Fibroblast of lung (primary cell): ENCODE measurements around the gene LATS2. TPM values are rescaled to one million over a fixed set of nuclear protein-coding genes. Genes with fewer than 3 reads are reported as not detected.

Experiments used
- DNase-seq, 2 donors: peaks; one replicate each; pipeline versions ENCODE4 v3.0.0 to v3.0.0-alpha.2; 2010; ENCODE audit warnings: low read depth in 2 of 2
- H2AFZ ChIP-seq: 2 replicates; pipeline ENCODE4 v1.5.1; 2012; ENCODE audit warnings: low read length, control low read depth, inconsistent platforms
- H3K27ac ChIP-seq: 2 replicates; pipeline ENCODE4 v1.5.1; 2011; ENCODE audit warnings: low read length, control low read depth; ENCODE audit not compliant: insufficient read depth
- H3K27me3 ChIP-seq: 2 replicates; pipeline ENCODE4 v1.5.1; 2011; ENCODE audit warnings: mild to moderate bottlenecking, low read length; ENCODE audit not compliant: control insufficient read depth, insufficient read depth
- H3K36me3 ChIP-seq: 2 replicates; pipeline ENCODE4 v1.5.1; 2011; ENCODE audit warnings: low read length; ENCODE audit not compliant: control insufficient read depth, insufficient read depth
- H3K4me1 ChIP-seq: 2 replicates; pipeline ENCODE4 v1.5.1; 2011; ENCODE audit warnings: low read length; ENCODE audit not compliant: control insufficient read depth, insufficient read depth; ENCODE audit errors: extremely low read depth
- H3K4me2 ChIP-seq: 2 replicates; pipeline ENCODE4 v1.5.1; 2011; ENCODE audit warnings: low read length, control low read depth; ENCODE audit not compliant: insufficient read depth; ENCODE audit errors: extremely low read depth
- H3K4me3 ChIP-seq, 4 experiments: fragments of 200-600 bp in 1 of 4; sonication (generic) in 1 of 4; replicated peaks in 1 of 4; 2 replicates each; pipeline ENCODE4 v1.5.1; 2011 to 2016; ENCODE audit warnings: low read length in 4 of 4, low read depth in 3 of 4, mild to moderate bottlenecking in 3 of 4, control low read depth in 2 of 4, inconsistent platforms in 1 of 4, mixed read lengths in 1 of 4; ENCODE audit not compliant: insufficient read depth in 1 of 4; ENCODE audit errors: control extremely low read depth in 1 of 4
- H3K79me2 ChIP-seq: 2 replicates; pipeline ENCODE4 v1.5.1; 2012; ENCODE audit warnings: mild to moderate bottlenecking, low read length, inconsistent platforms; ENCODE audit not compliant: control insufficient read depth, insufficient read depth
- H3K9ac ChIP-seq: 2 replicates; pipeline ENCODE4 v1.5.1; 2011; ENCODE audit warnings: mild to moderate bottlenecking, low read length, control low read depth; ENCODE audit not compliant: insufficient read depth
- H3K9me3 ChIP-seq: 2 replicates; pipeline ENCODE4 v1.5.1; 2012; ENCODE audit warnings: low read depth, low read length; ENCODE audit not compliant: control insufficient read depth, insufficient read depth
- H4K20me1 ChIP-seq: 2 replicates; pipeline ENCODE4 v1.5.1; 2011; ENCODE audit warnings: low read length; ENCODE audit not compliant: control insufficient read depth, insufficient read depth; ENCODE audit errors: extremely low read depth
- CTCF ChIP-seq, 2 donors: IDR thresholded peaks in 1 of 2; conservative IDR thresholded peaks in 1 of 2; 1 replicate in 1 of 2; 2 replicates in 1 of 2; pipeline ENCODE4 v1.5.1; 2011 to 2012; ENCODE audit warnings: low read length in 2 of 2, control low read depth in 1 of 2, inconsistent platforms in 1 of 2, low read depth in 1 of 2, mild to moderate bottlenecking in 1 of 2
- EZH2 ChIP-seq: IDR thresholded peaks from 2 replicates; pipeline ENCODE4 v1.5.1; 2012; ENCODE audit warnings: low read length, control low read depth, mild to moderate bottlenecking; ENCODE audit errors: missing control alignments
- polyA plus RNA-seq, 2 donors: library from polyadenylated mRNA; depleted of rRNA in 1 of 2; stranded (reverse) in 1 of 2; unstranded in 1 of 2; fragments of >200 nt; gene quantifications; 2 replicates each; pipeline ENCODE4 v1.2.1, GENCODE V29; 2011 to 2012; ENCODE audit warnings: missing spikeins in 1 of 2
- total RNA-seq: library from RNA; depleted of rRNA; stranded (reverse); fragments of >200 nt; gene quantifications from 2 replicates; pipeline ENCODE4 v1.2.1, GENCODE V29; 2014

LATS2 gene
- total and polyA plus RNA-seq, 2 donors (not counting 1 experiment from before 2014, with no cell fraction given), result 16.2 to 32.0 TPM

- TF ChIP-seq EZH2 (no peak), CTCF (conservative IDR thresholded peaks at IDR 0.05 in 1 of 2, IDR thresholded peaks at IDR 0.05 in 1 of 2; ENCODE audit: low read depth in 1 of 2, low read length in 2 of 2) (peak; percentile 80 to 86)
- no peak overlapping the region for H3K4me2 ChIP-seq
- no peak overlapping the region for H3K27ac ChIP-seq
- peak; percentile 75 to 89 for DNase-seq
- no peaks in the 10 kb centered on the region for H3K9me3 ChIP-seq
- H2AFZ ChIP-seq, result no peak overlapping the region
- no peaks in the 10 kb centered on the region for H3K27me3 ChIP-seq
- H3K4me1 ChIP-seq, result no peaks in the 10 kb centered on the region
- no peak overlapping the region for H3K4me3 ChIP-seq
- H3K79me2 ChIP-seq, result no peaks in the 10 kb centered on the region
- H3K9ac ChIP-seq, result no peak overlapping the region
- H4K20me1 ChIP-seq, result no peaks in the 10 kb centered on the region
- no peaks in the 10 kb centered on the region for H3K36me3 ChIP-seq
Observed at GRCh38 chr13:20924758-20925394, 136.5 kb downstream of the LATS2 start.

- no peak for DNase-seq
- Histone ChIP-seq H2AFZ (no peak overlapping the region), H3K4me3 (no peak overlapping the region), H3K36me3 (no peaks in the 10 kb centered on the region), H3K79me2 (no peaks in the 10 kb centered on the region), H4K20me1 (no peaks in the 10 kb centered on the region), H3K9ac (no peak overlapping the region), H3K27me3 (no peaks in the 10 kb centered on the region), H3K4me2 (no peak overlapping the region), H3K4me1 (no peaks in the 10 kb centered on the region), H3K9me3 (no peaks in the 10 kb centered on the region), H3K27ac (no peak overlapping the region)
- TF ChIP-seq CTCF (conservative IDR thresholded peaks at IDR 0.05 in 1 of 2, IDR thresholded peaks at IDR 0.05 in 1 of 2; ENCODE audit: low read depth in 1 of 2, low read length in 2 of 2), result no peak
- no peak for TF ChIP-seq EZH2
Observed at GRCh38 chr13:20923272-20923671, 138.1 kb downstream of the LATS2 start.

Other genes with a start within 250 kb of the LATS2 start
- 14.9 and 17.2 TPM in 2 replicates for gene XPO4, start 158.8 kb downstream of the LATS2 start, total RNA-seq
- gene XPO4, start 158.8 kb downstream of the LATS2 start, polyA plus RNA-seq, result 10.5 and 12.5 TPM in 2 replicates
- gene SAP18, start 78.5 kb upstream of the LATS2 start, total RNA-seq, result 48.5 and 76.8 TPM in 2 replicates
- gene SAP18, start 78.5 kb upstream of the LATS2 start, polyA plus RNA-seq, result 88.4 and 96.1 TPM in 2 replicates
- 6.1 and 10.3 TPM in 2 replicates for gene SKA3, start 115.0 kb upstream of the LATS2 start, total RNA-seq
- gene SKA3, start 115.0 kb upstream of the LATS2 start, polyA plus RNA-seq, result 6.6 and 23.2 TPM in 2 replicates
- 18.0 and 29.4 TPM in 2 replicates for gene MRPL57, start 115.1 kb upstream of the LATS2 start, total RNA-seq
- 8.9 and 10.4 TPM in 2 replicates for gene MRPL57, start 115.1 kb upstream of the LATS2 start, polyA plus RNA-seq